Activated CD4-positive, CD25-positive, alpha-beta regulatory T cell treated with anti-CD3 and anti-CD28 coated beads, Interleukin-2, amount 50 U/mL, for 16 hours (primary cell): Measurements from ENCODE around the gene KLHL14.

Experiments
- DNase-seq: peaks from one replicate; pipeline ENCODE4 v3.0.0-alpha.2; 2020; ENCODE audit warnings: low read depth, low spot score

Gene KLHL14

GRCh38 chr18:32770666-32771168 is 2.1 kb downstream of the KLHL14 start:
- DNase-seq, result no peak

- no peak for DNase-seq
Observed at GRCh38 chr18:32770054-32770665, 2.7 kb downstream of the KLHL14 start.

GRCh38 chr18:32769586-32770053 is 3.2 kb downstream of the KLHL14 start:
- DNase-seq, result no peak

- no peak for DNase-seq
Observed at GRCh38 chr18:32769071-32769585, 3.7 kb downstream of the KLHL14 start.

GRCh38 chr18:32767400-32767799 is 5.4 kb downstream of the KLHL14 start:
- DNase-seq, result no peak

GRCh38 chr18:32764611-32765244 is 8.1 kb downstream of the KLHL14 start:
- no peak for DNase-seq

GRCh38 chr18:32763293-32763692 is 9.5 kb downstream of the KLHL14 start:
- no peak for DNase-seq

- no peak for DNase-seq
Observed at GRCh38 chr18:32761231-32761630, 11.6 kb downstream of the KLHL14 start.

- no peak for DNase-seq
Observed at GRCh38 chr18:32760391-32760790, 12.4 kb downstream of the KLHL14 start.

- no peak for DNase-seq
Observed at GRCh38 chr18:32759611-32760167, 13.1 kb downstream of the KLHL14 start.

GRCh38 chr18:32754508-32755263 is 18.1 kb downstream of the KLHL14 start:
- DNase-seq, result no peak

GRCh38 chr18:32753656-32754260 is 19.1 kb downstream of the KLHL14 start:
- DNase-seq, result no peak

GRCh38 chr18:32750328-32750727 is 22.5 kb downstream of the KLHL14 start:
- DNase-seq, result no peak

GRCh38 chr18:32749809-32750208 is 23.0 kb downstream of the KLHL14 start:
- no peak for DNase-seq

GRCh38 chr18:32742579-32742978 is 30.2 kb downstream of the KLHL14 start:
- no peak for DNase-seq

GRCh38 chr18:32735781-32736180 is 37.0 kb downstream of the KLHL14 start:
- no peak for DNase-seq

GRCh38 chr18:32734442-32734841 is 38.4 kb downstream of the KLHL14 start:
- DNase-seq, result no peak

GRCh38 chr18:32732165-32732564 is 40.7 kb downstream of the KLHL14 start:
- no peak for DNase-seq

- no peak for DNase-seq
Observed at GRCh38 chr18:32730620-32731091, 42.2 kb downstream of the KLHL14 start.

GRCh38 chr18:32730068-32730467 is 42.8 kb downstream of the KLHL14 start:
- DNase-seq, result no peak

GRCh38 chr18:32724071-32724749 is 48.6 kb downstream of the KLHL14 start:
- DNase-seq, result no peak
